Naive thymus-derived CD8-positive, alpha-beta T cell (primary cell): ENCODE data around the gene LRRC51. TPM values are rescaled to one million over a fixed set of nuclear protein-coding genes. Genes with fewer than 3 reads are reported as not detected.

Experiments used
- ATAC-seq, 2 donors: fragments of 150-1000 bp; cut with Tn5 transposase in 1 of 2; sonication (Bioruptor Pico), chemical (Tn5 transposase) in 1 of 2; 1 replicate in 1 of 2; 2 replicates in 1 of 2; pipeline ENCODE4 v1.10.0; 2021; ENCODE audit warnings: mild to moderate bottlenecking in 2 of 2, moderate library complexity in 2 of 2
- POLR2A ChIA-PET: fragments of 350-600 bp; sonication (Branson Sonifier 250); formaldehyde crosslinking; loops from one replicate; lab custom pipeline; 2021; ENCODE audit warnings: antibody characterized with exemption; lab: Charles Lee
- DNase-seq, 10 donors: peaks; one replicate each; pipeline versions ENCODE4 v3.0.0 to v3.0.0-alpha.2; 2020 to 2022
- H3K27ac Mint-ChIP-seq, 10 donors: one replicate each; pipeline ENCODE4 v1.8.0; 2020 to 2022; ENCODE audit warnings: mild to moderate bottlenecking in 10 of 10, mixed read lengths in 10 of 10, moderate library complexity in 4 of 10, inconsistent platforms in 1 of 10
- H3K27me3 Mint-ChIP-seq, 5 donors: one replicate each; pipeline ENCODE4 v1.8.0; 2021 to 2022; ENCODE audit warnings: mixed read lengths in 5 of 5
- H3K36me3 Mint-ChIP-seq, 3 donors: one replicate each; pipeline ENCODE4 v1.8.0; 2020 to 2022; ENCODE audit warnings: mixed read lengths in 3 of 3, mild to moderate bottlenecking in 2 of 3, inconsistent platforms in 1 of 3
- H3K4me1 Mint-ChIP-seq, 4 donors: one replicate each; pipeline ENCODE4 v1.8.0; 2021 to 2022; ENCODE audit warnings: mixed read lengths in 4 of 4
- H3K4me3 Mint-ChIP-seq, 10 donors: one replicate each; pipeline ENCODE4 v1.8.0; 2020 to 2022; ENCODE audit warnings: mild to moderate bottlenecking in 10 of 10, mixed read lengths in 10 of 10, moderate library complexity in 6 of 10, inconsistent platforms in 1 of 10
- H3K9me3 Mint-ChIP-seq, 9 donors: one replicate each; pipeline ENCODE4 v1.8.0; 2020 to 2022; ENCODE audit warnings: mixed read lengths in 9 of 9, mild to moderate bottlenecking in 3 of 9, inconsistent platforms in 1 of 9, moderate library complexity in 1 of 9
- polyA plus RNA-seq, 3 donors: library from polyadenylated mRNA; unstranded; fragments of 300-500 nt; fragmentation: Illumina TruSeq; gene quantifications; one replicate each; pipeline ENCODE4 v1.2.3, GENCODE V29; 2021
- total RNA-seq, 8 experiments: library from RNA in 2 of 8; stranded (reverse) in 2 of 8; gene quantifications; one replicate each; pipeline ENCODE4 v1.2.3 and lab custom pipeline; 2021 to 2026

Gene LRRC51
- total and polyA plus RNA-seq, 5 experiments from 2014 or later = 1.5 to 6.6 (median 3.1) TPM

- H3K4me1 Mint-ChIP-seq = peaks cover 20 to 70% (median 32%) of the 10 kb centered on the region in 4 donors
- H3K4me3 Mint-ChIP-seq = no peak overlapping the region
- POLR2A ChIA-PET = interaction anchor here (2.1 kb wide), 1 partner anchor 35 kb away, joined by 6 read pairs; no protein-coding TSS in a partner anchor
- no peak for ATAC-seq
- peaks cover 0 to 14% (median 4%) of the 10 kb centered on the region in 3 donors for H3K36me3 Mint-ChIP-seq
- H3K27me3 Mint-ChIP-seq = no peaks in the 10 kb centered on the region
- H3K27ac Mint-ChIP-seq = peak overlapping the region in 2 of 10 donors; percentile 1 to 9
- H3K9me3 Mint-ChIP-seq = no peaks in the 10 kb centered on the region
- no peak for DNase-seq
These were observed 4.9 kb upstream of the LRRC51 start for GRCh38 chr11:72075756-72076155.

DNA sequence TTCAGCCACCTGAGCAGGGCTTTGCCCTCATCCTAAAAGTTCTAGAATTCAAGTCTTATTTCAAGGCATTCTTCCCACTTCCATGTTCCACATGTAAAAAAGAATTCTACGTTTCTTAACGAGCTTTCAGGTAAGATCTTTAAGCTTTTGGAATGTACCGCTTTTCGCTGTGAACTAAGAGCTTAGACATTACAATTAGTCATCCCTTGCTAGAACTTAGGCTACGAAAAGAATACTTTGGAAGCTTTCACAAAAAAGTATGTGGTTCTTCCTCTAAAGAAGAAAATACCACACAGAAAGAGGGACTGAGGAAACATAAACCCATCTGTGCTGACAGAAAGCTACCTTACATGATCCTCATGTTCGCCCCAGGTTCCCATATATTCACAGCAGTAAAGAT, 2.2 kb upstream of the LRRC51 start:
- peaks cover 25 to 65% (median 44%) of the 10 kb centered on the region in 4 donors for H3K4me1 Mint-ChIP-seq
- H3K4me3 Mint-ChIP-seq = peak overlapping the region in 7 of 10 donors; percentile 35 to 95 (median 63)
- ATAC-seq = no peak
- no peaks in the 10 kb centered on the region for H3K9me3 Mint-ChIP-seq
- H3K36me3 Mint-ChIP-seq = peaks cover 0 to 10% (median 4%) of the 10 kb centered on the region in 3 donors
- no peak for DNase-seq
- POLR2A ChIA-PET = interaction anchor here (1.4 to 2.3 kb wide), 2 partner anchors 34 to 36 kb away, joined by 5 to 9 read pairs; partner anchors contain the start of gene ANAPC15
- H3K27ac Mint-ChIP-seq = peak overlapping the region in 8 of 10 donors; percentile 7 to 74 (median 26)
- H3K27me3 Mint-ChIP-seq = no peaks in the 10 kb centered on the region

GRCh38 chr11:72079819-72080325, 778 bp upstream of the LRRC51 start:
- H3K9me3 Mint-ChIP-seq = no peaks in the 10 kb centered on the region
- peak overlapping the region; percentile 95 to 100 (median 98) for H3K27ac Mint-ChIP-seq
- peaks cover 25 to 61% (median 44%) of the 10 kb centered on the region in 4 donors for H3K4me1 Mint-ChIP-seq
- DNase-seq (peak in 3 of 10 donors; percentile 14 to 65 (median 27)), ATAC-seq (no peak)
- H3K36me3 Mint-ChIP-seq = peaks cover 0 to 8% (median 4%) of the 10 kb centered on the region in 3 donors
- POLR2A ChIA-PET = interaction anchor here (0.7 to 4.6 kb wide), 4 partner anchors 33 to 51 kb away, joined by 4 to 56 read pairs (median 6); partner anchors contain the start of gene ANAPC15
- H3K27me3 Mint-ChIP-seq = no peaks in the 10 kb centered on the region
- peak overlapping the region; percentile 88 to 100 (median 92) for H3K4me3 Mint-ChIP-seq

DNA sequence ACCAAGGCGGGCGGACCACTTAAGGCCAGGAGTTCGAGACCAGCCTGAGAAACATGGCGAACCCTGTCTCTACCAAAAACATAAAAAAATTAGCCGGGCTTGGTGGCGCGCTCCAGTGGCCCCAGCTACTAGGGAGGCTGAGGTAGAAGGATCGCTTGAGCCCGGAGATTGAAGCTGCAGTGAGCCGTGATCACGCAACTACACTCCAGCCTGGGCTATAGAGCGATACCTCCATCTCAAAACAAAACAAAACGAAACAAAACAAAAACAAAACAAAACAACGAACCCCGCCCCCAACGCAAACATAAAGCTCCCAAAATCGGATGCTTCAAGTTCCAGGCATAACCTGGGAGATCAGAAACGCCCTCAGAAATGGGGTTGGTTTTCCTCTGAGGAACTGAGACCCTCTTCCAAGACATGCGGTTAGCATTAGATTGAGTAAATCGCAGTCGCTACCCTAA, 564 bp downstream of the LRRC51 start:
- Mint-ChIP-seq H3K9me3 (no peaks in the 10 kb centered on the region), H3K27me3 (no peaks in the 10 kb centered on the region), H3K4me1 (peaks cover 27 to 54% (median 45%) of the 10 kb centered on the region in 4 donors), H3K4me3 (peak overlapping the region; percentile 88 to 100 (median 92)), H3K36me3 (peaks cover 0 to 7% (median 0%) of the 10 kb centered on the region in 3 donors), H3K27ac (peak overlapping the region; percentile 95 to 100 (median 98))
- DNase-seq = no peak
- POLR2A ChIA-PET = interaction anchor here (0.7 to 4.6 kb wide), 7 partner anchors 18 to 732 kb away, joined by 3 to 56 read pairs (median 3); no protein-coding TSS in a partner anchor
- no peak for ATAC-seq

- DNase-seq (no peak), ATAC-seq (no peak)
- H3K27ac Mint-ChIP-seq = peak overlapping the region; percentile 95 to 100 (median 98)
- peaks cover 27 to 51% (median 44%) of the 10 kb centered on the region in 4 donors for H3K4me1 Mint-ChIP-seq
- no peaks in the 10 kb centered on the region for H3K9me3 Mint-ChIP-seq
- POLR2A ChIA-PET = interaction anchor here (0.7 to 4.6 kb wide), 8 partner anchors 11 to 731 kb away, joined by 3 to 56 read pairs (median 4); no protein-coding TSS in a partner anchor
- peak overlapping the region; percentile 52 to 100 (median 79) for H3K4me3 Mint-ChIP-seq
- H3K36me3 Mint-ChIP-seq = peaks cover 0 to 7% (median 0%) of the 10 kb centered on the region in 3 donors
- H3K27me3 Mint-ChIP-seq = no peaks in the 10 kb centered on the region
These were observed 1.3 kb downstream of the LRRC51 start for GRCh38 chr11:72081821-72082453.

GRCh38 chr11:72083414-72083813, 2.8 kb downstream of the LRRC51 start:
- Mint-ChIP-seq H3K4me3 (no peak overlapping the region), H3K9me3 (no peaks in the 10 kb centered on the region), H3K36me3 (peaks cover 0 to 15% (median 0%) of the 10 kb centered on the region in 3 donors), H3K27me3 (no peaks in the 10 kb centered on the region), H3K4me1 (peaks cover 29 to 42% (median 41%) of the 10 kb centered on the region in 4 donors), H3K27ac (peak overlapping the region; percentile 44 to 98 (median 83))
- ATAC-seq (no peak), DNase-seq (no peak)
- POLR2A ChIA-PET = interaction anchor here (0.7 to 4.7 kb wide), 3 partner anchors 19 to 44 kb away, joined by 3 to 56 read pairs (median 35); no protein-coding TSS in a partner anchor

- no peaks in the 10 kb centered on the region for H3K27me3 Mint-ChIP-seq
- no peaks in the 10 kb centered on the region for H3K9me3 Mint-ChIP-seq
- peak overlapping the region in 9 of 10 donors; percentile 9 to 98 (median 84) for H3K27ac Mint-ChIP-seq
- peaks cover 25 to 36% (median 34%) of the 10 kb centered on the region in 4 donors for H3K4me1 Mint-ChIP-seq
- DNase-seq (no peak), ATAC-seq (no peak)
- H3K36me3 Mint-ChIP-seq = peaks cover 0 to 17% (median 0%) of the 10 kb centered on the region in 3 donors
- no peak overlapping the region for H3K4me3 Mint-ChIP-seq
- POLR2A ChIA-PET = interaction anchor here (0.7 to 4.7 kb wide), 3 partner anchors 17 to 43 kb away, joined by 3 to 35 read pairs (median 4); no protein-coding TSS in a partner anchor
These were observed 3.4 kb downstream of the LRRC51 start for GRCh38 chr11:72084076-72084475.

DNA sequence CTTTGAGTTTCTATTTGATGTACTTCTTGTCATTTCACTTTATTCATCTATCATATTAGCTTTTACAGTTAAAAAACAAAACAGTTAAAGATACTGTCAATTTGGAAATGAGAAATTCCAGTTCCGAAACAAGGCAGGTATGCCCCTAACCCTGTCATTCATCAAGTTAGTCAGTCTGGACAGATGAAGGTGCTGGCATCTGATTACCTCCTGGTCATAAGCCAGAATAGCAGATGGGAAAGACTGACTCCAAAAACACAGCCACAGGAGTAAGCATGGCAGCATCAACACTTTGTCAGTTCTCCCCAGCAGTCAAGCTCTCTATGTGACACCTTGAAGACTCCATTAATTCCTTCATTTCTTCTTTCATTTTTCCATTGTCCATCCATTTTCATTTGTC, 4.3 kb downstream of the LRRC51 start:
- H3K27ac Mint-ChIP-seq = peak overlapping the region in 9 of 10 donors; percentile 18 to 93 (median 67)
- H3K4me3 Mint-ChIP-seq = no peak overlapping the region
- H3K9me3 Mint-ChIP-seq = no peaks in the 10 kb centered on the region
- DNase-seq = no peak
- H3K27me3 Mint-ChIP-seq = no peaks in the 10 kb centered on the region
- H3K4me1 Mint-ChIP-seq = peaks cover 23 to 32% (median 28%) of the 10 kb centered on the region in 4 donors
- H3K36me3 Mint-ChIP-seq = peaks cover 0 to 18% (median 0%) of the 10 kb centered on the region in 3 donors
- no peak for ATAC-seq
- POLR2A ChIA-PET = interaction anchor here (0.8 to 4.7 kb wide), 5 partner anchors 12 to 60 kb away, joined by 4 to 35 read pairs (median 4); partner anchors contain the start of gene ANAPC15

DNA sequence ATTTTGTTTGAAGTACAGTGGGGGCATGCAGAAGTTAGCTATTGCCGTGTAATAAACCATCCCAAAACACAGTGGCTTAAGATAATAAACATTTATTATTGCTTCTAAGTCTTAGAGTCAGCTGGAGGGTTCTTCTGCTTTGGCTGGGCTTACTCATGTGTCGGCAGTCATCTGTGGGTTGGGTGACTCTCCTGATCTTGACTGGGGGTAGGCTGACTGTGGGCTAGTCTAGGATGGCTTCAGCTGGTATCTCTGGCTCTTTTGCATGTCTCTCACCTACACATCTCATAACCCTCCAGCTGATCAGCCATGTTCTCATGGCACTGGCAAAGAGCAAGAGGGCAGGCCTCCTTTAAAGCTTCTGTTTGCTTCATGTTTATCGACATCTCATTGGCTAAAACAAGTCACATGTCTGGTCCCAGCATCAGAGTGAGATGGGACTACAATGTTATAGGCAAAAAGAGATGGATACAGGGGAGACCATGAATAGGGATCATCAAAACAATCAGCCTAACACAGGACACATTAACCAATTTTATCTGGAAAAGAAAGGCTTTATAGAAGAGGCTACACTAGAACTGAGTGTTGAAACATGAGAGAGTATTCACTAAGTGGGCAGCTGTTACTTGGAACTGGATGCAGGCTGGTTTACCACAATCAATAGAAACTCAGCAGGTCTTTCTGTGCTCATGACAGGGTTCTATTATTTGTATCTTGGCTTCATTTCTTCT, 5.1 kb downstream of the LRRC51 start:
- POLR2A ChIA-PET = interaction anchor here (0.6 to 4.7 kb wide), 5 partner anchors 12 to 61 kb away, joined by 3 to 35 read pairs (median 4); partner anchors contain the start of gene ANAPC15
- Mint-ChIP-seq H3K9me3 (no peaks in the 10 kb centered on the region), H3K27ac (peak overlapping the region; percentile 4 to 93 (median 82)), H3K4me3 (no peak overlapping the region), H3K36me3 (peaks cover 0 to 18% (median 0%) of the 10 kb centered on the region in 3 donors), H3K4me1 (peaks cover 18 to 25% (median 21%) of the 10 kb centered on the region in 4 donors), H3K27me3 (no peaks in the 10 kb centered on the region)
- no peak for DNase-seq
- ATAC-seq = no peak

GRCh38 chr11:72088076-72088808, 7.6 kb downstream of the LRRC51 start:
- Mint-ChIP-seq H3K4me1 (peaks cover 16 to 22% (median 19%) of the 10 kb centered on the region in 4 donors), H3K27ac (peak overlapping the region in 9 of 10 donors; percentile 3 to 56 (median 48)), H3K27me3 (no peaks in the 10 kb centered on the region), H3K9me3 (no peaks in the 10 kb centered on the region), H3K36me3 (peaks cover 0 to 23% (median 0%) of the 10 kb centered on the region in 3 donors), H3K4me3 (no peak overlapping the region)
- ATAC-seq (no peak), DNase-seq (no peak)
- POLR2A ChIA-PET = interaction anchor here (4.7 kb wide), 1 partner anchor 47 kb away, joined by 35 read pairs; no protein-coding TSS in a partner anchor

DNA sequence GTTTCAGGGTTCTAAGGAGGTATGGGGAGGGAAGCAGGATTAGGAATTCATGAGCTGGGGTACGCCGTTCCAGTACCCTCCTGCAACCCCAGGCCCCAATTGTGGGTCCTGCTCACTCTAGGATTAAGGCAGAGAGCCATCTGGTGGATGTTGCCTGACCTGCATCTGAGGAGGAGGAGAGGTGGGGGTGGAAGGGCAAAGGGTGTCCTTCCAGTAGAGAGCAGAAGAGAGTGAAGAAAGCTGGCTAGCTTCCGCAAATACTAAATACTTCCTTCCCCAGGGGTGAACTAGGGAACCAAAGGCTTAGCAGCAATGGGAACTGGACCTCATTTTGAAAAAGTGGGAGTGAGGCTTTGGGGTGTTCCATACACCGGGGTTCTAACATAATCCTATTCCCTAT, 10.6 kb downstream of the LRRC51 start:
- no peaks in the 10 kb centered on the region for H3K9me3 Mint-ChIP-seq

More for the DNA sequence above, 10.6 kb downstream of the LRRC51 start:
- H3K36me3 Mint-ChIP-seq = peaks cover 0 to 38% (median 0%) of the 10 kb centered on the region in 3 donors
- peaks cover 16 to 19% (median 16%) of the 10 kb centered on the region in 4 donors for H3K4me1 Mint-ChIP-seq
- no peaks in the 10 kb centered on the region for H3K27me3 Mint-ChIP-seq
- H3K4me3 Mint-ChIP-seq = no peak overlapping the region
- DNase-seq = peak; percentile 34 to 85 (median 68)
- ATAC-seq = peak; percentile 99
- POLR2A ChIA-PET = interaction anchor here (0.7 to 2.8 kb wide), 6 partner anchors 9 to 66 kb away, joined by 3 to 28 read pairs (median 6); no protein-coding TSS in a partner anchor
- peak overlapping the region in 8 of 10 donors; percentile 20 to 96 (median 84) for H3K27ac Mint-ChIP-seq
